Stimulated activated CD4-positive, alpha-beta T cell treated with anti-CD3 and anti-CD28 coated beads, TNF-alpha, amount 100 ng/mL, for 1 hour (primary cell): ENCODE results near the gene ITGB5.
"Not testable (repeated sequence)": the region's sequence is repeated elsewhere in the genome, so short reads cannot be mapped to it uniquely, and the experiment has no call there.

ENCODE experiments used
- DNase-seq, 3 donors: peaks; one replicate each; pipeline ENCODE4 v3.0.0-alpha.2; 2020; ENCODE audit warnings: low read depth in 3 of 3, low spot score in 1 of 3

ITGB5 gene

DNA sequence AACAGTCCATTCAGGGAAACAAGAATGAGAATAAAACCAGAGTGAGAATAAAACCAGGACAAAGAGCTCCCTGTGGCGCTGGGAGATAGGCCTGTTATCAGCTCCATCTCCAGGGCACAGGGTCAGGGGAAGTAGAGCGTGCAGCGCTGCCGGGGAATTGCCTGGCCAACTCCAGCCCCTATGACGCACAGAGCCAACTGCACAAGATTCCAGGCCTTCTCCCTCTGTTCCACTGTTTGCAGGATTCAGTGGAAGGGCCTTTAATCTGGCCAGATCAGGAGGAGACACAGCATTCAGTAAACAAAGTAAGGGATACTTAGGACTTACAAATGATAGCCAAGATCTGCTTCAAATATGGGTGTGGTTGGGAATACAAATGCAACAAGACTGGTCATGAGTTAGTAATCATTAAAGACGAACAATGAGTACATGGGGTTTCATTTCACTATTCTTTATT, 49.4 kb downstream of the ITGB5 start:
- DNase-seq, result no peak

- no peak for DNase-seq
Measured at GRCh38 chr3:124837065-124837464, 50.1 kb downstream of the ITGB5 start.

GRCh38 chr3:124836448-124836847, 50.7 kb downstream of the ITGB5 start:
- no peak for DNase-seq

DNA sequence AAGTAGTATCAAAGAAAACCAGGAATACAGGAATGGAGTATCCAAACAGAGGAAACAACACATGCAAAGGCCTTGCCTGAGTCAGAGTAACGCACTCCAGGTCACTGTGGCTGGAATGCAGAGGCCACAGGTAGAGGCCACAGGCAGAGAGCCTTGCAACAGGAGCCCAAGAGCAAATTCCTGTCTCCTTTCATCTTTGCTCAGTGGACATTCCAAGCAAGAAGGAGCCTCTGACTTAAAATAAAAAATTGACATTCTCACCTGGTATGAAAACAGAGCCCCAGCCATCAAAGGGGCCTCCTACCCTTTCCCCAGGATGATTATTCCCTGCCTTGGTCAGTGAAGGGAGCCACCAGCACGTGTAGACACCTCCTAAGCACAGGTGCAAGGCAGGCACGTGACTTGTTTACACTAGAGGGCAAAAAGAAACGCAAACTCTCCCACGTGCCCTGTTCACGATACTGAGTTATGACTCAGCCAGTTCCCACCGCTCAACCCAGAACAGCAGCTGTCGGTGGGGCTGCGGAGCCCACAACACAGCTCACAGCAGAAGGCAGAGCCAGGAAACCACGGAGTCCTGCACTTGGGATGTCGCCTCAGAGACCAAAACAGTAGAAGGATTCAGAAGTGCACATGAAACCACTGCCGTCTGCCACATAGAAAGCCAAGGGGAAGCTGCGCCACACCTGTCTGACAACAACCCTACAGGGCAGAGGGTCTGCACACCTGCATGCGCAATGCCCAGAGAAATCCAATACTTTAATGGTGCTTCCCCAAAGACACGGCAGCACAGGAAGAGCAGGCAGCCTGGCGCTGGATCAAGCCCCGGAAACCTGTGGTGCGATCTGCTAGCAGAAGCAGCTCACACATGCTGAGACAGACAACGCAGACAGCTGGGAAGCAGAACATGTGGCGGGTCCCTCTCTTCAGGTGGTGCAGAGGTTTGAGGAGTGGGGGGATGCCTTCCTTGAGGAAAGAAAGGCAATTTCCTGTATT, 52.1 kb downstream of the ITGB5 start:
- DNase-seq, result peak; percentile 5 to 21 (median 8)

- DNase-seq, result no peak
Measured at GRCh38 chr3:124833710-124834332, 53.3 kb downstream of the ITGB5 start.

DNA sequence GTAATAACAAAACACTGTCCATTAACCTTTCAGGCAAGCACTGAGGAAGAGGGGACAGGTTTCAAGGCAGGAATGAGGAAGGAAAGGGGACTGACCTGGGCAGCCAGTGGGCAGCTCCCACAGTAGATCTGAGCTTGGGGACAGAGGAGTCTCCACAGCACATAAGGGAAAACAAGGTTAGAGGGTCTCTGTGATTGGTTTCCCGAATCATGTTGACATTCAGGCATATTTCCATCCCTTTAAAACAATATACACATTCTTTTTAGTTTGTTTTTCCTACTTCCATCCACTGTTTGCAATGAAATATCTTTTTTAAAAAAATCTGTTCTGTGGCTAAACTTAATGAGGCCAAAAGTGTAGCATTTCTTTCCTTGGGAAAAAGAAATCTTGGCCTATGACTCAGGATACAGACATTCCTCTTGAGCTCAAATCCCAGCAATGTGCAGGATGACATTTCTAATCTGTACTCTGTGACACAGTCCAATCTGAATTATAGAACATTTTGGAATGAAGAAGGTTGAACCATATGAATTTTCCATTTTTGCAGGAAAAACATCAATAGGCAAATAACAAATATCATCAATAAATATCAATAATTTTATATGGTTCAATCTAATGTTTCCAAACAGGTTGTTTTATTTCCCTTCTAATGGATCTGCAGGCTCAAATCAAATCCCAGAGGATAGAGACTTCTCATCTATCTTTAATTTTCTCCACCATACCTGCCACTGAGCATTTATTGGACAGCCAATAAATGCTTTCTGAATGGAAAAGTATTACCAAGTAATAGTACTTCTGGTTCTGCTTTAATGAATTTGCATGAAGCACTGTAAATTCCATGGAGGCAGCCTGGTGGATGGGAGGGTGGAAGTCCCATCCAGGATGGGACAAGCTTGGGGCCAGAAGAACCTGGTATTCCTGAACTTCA, 54.1 kb downstream of the ITGB5 start:
- no peak for DNase-seq

DNA sequence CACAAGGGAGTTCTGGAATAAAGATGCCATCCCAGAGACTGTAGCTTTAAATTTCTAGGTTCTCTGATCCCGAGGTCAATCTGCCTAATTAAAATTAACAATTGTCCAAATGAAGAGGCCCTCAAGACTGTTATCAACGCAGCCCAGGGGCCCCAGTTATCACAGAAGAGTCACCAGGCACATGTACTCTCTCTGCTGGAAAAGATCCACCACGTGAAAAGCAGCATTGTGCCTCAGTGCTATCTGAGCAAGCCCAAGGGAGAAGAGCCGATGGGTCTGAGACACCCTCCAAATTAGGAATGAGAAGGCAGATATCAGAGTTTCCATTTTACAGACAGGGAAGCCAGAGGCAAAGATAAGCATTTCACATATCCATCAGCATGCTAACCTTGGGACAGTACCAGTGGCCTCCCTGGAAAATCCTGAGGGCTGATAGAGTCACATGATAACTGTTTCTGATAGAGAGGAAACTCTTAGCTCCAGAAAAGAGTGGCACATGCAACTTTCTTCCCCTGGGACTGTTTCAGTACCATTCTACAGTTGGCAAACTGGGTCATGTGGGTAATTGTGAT, 55.5 kb downstream of the ITGB5 start:
- DNase-seq, result no peak

DNA sequence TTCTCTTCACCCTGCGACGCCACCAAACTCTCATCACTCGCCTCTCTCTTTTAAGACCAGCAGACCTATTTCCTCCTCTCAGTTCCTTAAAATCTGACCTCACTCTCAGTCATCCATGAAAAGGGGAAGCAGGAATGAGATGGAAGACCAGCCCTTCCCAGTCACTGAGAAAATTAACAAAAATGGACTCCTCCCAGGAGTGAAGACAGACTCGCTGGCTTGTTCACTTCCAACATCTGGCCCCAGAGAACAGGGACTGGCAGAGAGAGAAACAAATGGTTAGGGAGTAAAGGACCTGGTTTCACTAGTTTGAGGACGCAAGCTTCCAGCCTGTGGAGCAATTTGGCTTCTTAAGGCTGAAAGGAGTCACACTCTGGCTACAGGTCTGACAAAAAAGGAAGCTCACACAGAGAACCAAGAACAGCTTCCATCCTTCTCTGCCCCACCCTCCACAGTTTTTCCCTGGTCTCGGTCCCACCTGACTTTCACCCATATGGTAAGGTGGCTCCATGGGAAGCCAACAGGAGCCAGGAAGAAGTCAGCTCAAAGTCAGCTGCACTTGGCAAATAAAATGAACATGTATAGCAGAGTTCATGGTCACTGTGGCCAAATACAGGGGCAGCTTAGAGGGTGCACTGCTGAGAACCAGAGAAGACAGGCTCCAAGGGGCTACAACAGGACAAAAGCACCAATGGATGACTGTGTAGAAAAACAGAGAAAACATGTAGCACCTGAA, 57.2 kb downstream of the ITGB5 start:
- no peak for DNase-seq

- no peak for DNase-seq
Measured at GRCh38 chr3:124829178-124829818, 57.9 kb downstream of the ITGB5 start.

DNA sequence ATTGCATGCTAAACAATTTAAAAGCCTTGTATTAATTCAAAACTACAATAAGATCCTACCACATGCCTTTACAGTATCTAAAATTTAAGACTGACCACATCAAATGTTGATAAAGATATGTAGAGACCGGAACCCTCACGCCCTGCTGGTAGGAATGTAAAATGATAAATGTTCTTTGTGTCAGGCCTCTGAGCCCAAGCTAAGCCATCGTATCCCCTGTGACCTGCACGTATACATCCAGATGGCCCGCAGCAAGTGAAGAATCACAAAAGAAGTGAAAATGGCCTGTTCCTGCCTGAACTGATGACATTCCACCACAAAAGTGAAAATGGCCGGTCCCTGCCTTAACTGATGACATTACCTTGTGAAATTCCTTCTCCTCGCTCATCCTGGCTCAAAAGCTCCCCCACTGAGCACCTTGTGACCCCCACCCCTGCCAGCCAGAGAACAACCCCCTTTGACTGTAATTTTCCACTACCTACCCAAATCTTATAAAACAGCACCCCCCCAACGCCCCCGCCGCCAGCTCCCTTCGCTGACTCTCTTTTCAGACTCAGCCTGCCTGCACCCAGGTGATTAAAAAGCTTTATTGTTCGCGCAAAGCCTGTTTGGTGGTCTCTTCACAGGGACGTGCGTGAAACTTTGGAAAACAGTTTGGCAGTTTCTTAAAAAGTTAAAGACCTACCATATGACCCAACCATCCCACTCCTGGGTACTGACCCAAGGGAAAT, 59.5 kb downstream of the ITGB5 start:
- DNase-seq, result not testable (repeated sequence)

GRCh38 chr3:124826703-124827102, 60.5 kb downstream of the ITGB5 start:
- no peak for DNase-seq

GRCh38 chr3:124824286-124824915, 62.8 kb downstream of the ITGB5 start:
- no peak for DNase-seq

GRCh38 chr3:124823648-124824047, 63.5 kb downstream of the ITGB5 start:
- no peak for DNase-seq

GRCh38 chr3:124823206-124823605, 64.0 kb downstream of the ITGB5 start:
- DNase-seq, result no peak

DNA sequence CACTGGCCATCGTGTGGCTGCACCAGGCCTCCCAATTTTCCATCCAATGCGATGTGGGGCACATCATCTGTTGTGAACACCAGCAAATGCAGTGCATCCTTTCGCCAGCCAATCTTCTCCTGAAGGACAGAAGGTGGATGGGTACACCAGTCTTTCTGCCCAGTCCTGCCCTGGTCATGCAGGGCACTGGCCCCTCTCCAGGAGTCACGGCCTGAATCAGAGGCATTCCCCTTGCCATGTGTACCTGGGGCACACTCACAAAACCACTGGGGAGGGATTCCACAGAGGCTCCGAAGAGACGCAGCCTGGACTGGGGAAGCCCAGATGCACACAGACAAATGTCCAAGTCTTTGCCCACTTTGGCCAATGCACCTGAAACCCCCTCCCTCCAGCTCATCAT, 65.8 kb downstream of the ITGB5 start:
- no peak for DNase-seq

DNA sequence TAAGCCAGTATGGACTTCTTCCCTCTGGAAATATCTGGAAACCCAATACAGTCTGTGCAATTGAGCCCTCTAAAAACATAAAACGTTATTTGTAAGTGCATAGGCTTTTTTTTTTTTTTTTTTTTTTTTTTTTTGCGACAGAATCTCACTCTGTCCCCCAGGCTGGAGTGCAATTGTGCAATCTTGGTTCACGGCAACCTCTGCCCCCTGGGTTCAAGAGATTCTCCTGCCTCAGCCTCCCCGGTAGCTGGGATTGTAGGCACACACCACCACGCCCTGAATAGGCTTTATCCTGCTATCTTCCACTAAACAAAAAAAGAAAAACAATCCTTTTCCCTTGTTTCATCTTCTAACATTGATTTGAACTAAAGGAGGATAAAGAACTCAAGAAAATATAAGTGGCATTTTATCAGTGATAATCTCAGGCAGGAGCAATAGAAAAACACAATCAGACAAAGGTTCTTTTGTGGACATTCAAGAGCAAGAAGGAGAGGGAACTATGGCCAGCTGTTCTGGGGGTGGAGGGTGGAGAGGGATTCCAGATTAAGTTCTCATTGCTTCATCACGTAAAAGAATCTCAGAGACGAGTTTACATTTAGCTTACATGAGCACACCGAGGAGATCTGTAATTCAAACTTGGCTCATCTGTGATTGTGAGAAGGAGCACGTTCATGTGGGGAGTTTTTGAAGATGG, 68.6 kb downstream of the ITGB5 start:
- DNase-seq, result no peak

- DNase-seq, result no peak
Measured at GRCh38 chr3:124817079-124817478, 70.1 kb downstream of the ITGB5 start.

GRCh38 chr3:124816206-124816605, 71.0 kb downstream of the ITGB5 start:
- DNase-seq, result no peak
